GM19372 (cell line): ENCODE measurements around the gene NFE2L1.
"Not testable (repeated sequence)": the region's sequence is repeated elsewhere in the genome, so short reads cannot be mapped to it uniquely, and the experiment has no call there.

ENCODE experiments used
- ATAC-seq: cut with Tn5 transposase; IDR thresholded peaks from one replicate; pipeline ENCODE4 v1.9.1; 2021; ENCODE audit warnings: mild to moderate bottlenecking, low read depth, moderate library complexity; ENCODE audit not compliant: unreplicated experiment

Gene NFE2L1

DNA sequence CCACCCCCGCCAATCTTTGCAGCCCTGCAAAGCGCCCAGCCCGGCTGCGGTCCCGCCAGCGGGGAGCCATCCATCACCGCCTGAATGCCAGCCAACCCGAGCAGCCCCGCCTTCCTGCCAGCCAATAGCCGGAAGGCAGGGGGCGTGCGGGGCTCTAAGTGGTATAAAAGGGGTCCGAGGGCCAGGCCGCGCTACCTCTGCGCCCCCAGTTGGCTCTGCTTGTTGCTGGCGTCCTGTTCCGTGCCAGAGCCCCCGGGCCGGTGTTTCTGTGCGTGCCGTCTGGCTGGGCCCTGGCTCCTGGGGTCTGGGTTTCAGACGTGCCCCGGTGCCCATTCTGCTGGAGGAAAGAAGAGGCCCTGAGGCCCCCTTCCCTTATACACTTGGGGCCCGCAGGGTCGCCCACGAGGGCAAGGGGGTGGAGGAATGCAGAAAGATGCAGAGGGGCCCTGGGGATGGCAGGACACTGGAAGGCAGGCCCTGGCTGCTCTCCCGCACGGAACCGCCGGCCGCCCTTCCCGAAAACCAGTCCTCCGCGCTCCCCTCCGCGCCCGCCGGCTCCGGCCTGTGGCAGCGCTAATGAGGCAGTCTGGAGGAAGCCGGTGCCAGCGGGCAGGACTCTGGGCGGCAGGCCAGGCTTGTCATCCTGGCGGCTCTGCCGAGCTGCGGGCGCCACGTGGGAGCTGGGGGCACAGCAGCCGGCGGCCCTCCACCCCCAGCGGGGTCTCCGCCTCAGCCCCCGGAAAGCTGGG is 24.6 kb upstream of the NFE2L1 start:
- ATAC-seq: no peak

DNA sequence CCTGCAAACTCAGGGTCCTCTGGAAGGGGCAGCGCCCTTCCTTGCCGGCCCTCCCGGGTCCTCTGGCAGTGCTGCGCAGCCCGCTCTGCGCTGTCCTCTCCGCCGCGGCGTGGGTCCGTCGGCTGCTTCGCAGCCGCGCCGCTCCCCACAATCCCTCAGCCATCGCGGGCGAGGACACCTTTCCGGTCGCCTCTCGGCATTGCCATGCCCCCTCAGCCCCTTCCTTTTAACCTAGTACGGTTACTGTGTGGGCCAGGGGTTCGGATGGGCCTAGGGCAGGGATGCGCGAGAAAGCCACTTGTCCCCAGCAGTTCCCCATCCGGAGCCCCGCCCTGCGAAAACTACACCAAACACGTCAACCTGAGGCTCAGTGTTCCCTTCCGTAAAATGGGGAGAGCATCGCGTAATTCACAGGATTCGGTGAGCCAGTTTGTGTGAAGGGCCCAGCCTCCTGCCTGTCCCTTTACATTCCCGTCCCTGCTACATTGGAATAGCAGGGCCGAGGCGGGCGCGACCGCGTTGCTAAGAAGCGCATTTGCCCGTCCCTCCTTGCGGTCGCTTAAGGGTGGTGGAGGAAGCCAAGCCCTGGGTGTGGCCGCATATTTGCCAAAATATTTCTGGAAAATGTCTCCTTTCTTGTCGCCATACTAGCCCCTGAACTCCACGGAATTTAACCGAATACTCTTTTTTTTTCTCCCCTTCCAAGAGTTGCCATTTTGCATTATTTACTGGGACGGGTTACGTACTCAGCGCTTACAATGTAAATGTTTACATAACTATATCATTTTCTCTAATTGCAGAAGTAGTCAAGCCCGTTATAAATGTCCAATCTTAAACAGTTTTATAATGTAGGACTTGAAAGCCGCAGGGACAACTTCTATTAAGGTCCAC is 23.8 kb upstream of the NFE2L1 start:
- ATAC-seq: peak; percentile 8

- peak; percentile 83 for ATAC-seq
Measured at GRCh38 chr17:48025040-48025903, 22.9 kb upstream of the NFE2L1 start.

DNA sequence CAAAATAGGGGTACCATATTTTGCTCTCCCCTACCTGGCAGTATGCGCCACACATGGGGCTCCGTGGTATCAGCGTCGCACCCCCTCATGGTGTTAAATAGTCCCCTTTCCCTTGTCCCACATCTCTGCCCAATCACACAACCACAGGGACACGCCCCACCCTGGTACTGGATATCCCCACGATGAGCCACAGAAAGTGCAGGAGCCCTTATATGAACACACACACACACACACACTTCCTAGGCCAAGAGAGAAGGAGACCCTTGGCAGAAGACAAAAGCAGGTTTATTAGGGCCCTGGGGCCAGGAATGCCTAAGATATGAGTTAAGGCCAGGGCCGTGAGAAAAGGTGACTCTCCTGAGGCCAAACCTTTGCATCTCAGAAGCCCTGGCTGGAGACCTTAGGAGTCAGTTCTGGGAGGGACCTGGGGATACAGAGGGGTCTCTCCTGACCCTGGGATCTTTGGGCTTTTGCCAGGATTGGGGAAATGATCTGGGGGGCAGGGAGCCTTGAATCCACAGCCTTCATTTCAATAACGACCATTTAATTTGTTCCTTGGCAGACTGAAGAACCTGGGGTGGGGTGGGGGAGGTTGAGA is 22.2 kb upstream of the NFE2L1 start:
- ATAC-seq: no peak

DNA sequence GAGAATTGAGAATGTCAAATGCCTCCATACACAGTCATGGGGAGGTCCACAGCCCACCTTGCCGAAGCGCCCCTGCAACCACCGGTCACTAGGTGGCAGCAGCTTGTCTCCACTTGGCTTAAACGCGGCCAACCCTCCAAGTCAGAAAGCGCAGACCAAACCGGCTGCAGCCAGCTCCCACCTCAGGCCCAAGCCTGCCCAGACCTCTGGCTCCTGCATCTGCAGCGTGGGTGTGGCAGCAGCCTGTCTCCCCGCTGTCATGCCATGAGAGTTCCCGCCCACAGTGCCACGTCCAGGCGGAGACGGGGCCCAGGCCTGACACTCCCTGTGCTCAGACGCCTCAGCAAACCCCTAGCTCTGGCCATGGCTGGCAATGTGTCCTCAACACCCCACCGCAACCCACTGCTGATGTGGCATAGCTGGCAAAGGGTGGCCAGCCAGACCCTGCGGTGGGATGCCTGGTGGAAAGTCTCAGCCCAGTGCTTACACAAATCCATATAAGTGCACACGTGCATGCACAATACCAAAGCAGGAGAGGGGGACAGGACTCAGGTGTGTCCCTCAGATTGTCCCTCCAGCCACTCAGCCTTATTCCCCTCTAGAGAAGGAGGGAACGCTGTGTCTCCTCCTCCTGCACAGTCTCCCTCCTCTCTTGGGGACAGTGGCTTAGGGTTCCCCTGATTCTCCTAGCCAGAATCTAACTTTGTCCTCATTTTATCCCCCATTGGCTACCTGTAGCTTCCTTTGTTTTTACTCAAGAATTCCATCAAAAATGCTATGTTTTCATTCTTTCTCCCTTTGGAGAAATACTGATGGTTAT is 21.4 kb upstream of the NFE2L1 start:
- ATAC-seq: no peak

- no peak for ATAC-seq
Measured at GRCh38 chr17:48027322-48027981, 20.7 kb upstream of the NFE2L1 start.

DNA sequence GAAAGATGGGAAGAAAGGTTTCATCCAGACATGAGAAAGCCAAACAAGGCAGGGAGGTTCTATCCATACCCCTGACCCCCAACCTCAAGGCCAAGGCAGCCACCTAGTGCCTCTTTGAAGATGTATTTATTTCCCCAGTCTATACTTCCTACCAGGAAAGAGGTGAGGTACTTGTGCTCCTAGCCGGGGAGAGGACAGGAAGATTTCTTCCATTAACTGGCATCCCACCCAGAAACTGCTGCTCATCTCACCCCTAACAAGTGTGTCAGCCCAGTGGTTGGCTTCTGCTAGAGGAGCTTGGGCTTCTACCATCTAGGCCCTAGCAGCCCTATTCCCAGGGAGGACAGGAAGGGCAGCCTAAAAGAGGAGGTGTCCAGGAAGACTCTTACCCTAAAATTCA is 19.4 kb upstream of the NFE2L1 start:
- no peak for ATAC-seq

- ATAC-seq: no peak
Measured at GRCh38 chr17:48030531-48030930, 17.6 kb upstream of the NFE2L1 start.

DNA sequence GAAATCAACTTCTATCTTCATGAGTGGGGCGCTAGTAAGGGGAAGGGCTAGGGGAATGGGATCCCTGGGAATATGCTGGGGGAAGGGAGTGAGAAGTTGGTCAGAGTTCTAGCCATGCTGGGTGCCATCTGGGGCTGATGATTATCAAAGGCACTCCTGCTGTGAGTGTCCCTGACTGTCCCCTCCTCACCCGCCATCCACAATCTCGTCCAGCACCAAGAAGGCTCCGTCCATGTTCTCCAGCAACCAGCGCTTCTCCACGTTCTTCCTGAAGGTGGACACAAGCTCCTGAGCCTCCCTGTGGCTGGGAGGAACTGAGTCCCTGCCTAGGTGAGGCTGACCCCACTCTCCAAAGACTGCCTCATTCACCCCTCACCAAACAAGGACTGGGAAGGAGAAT is 16.2 kb upstream of the NFE2L1 start:
- no peak for ATAC-seq

GRCh38 chr17:48034734-48035133 is 13.4 kb upstream of the NFE2L1 start:
- ATAC-seq: not testable (repeated sequence)

DNA sequence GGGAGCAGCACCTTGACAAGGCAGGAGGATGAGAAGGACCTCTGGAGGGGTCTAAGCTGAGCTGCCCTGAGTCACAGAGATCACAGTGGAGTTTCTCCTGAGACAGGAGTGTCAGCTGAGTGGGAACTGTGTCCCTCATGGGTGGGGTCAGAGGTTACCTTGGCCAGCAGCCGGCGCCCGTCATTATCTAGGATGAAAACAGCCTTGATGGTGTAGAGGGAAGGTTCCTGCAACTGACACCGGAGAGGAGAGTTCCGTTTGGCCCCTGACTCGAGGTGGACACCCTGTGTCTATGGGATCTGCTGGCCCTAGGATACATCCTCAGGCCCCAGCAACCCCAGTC is 11.5 kb upstream of the NFE2L1 start:
- ATAC-seq: no peak

DNA sequence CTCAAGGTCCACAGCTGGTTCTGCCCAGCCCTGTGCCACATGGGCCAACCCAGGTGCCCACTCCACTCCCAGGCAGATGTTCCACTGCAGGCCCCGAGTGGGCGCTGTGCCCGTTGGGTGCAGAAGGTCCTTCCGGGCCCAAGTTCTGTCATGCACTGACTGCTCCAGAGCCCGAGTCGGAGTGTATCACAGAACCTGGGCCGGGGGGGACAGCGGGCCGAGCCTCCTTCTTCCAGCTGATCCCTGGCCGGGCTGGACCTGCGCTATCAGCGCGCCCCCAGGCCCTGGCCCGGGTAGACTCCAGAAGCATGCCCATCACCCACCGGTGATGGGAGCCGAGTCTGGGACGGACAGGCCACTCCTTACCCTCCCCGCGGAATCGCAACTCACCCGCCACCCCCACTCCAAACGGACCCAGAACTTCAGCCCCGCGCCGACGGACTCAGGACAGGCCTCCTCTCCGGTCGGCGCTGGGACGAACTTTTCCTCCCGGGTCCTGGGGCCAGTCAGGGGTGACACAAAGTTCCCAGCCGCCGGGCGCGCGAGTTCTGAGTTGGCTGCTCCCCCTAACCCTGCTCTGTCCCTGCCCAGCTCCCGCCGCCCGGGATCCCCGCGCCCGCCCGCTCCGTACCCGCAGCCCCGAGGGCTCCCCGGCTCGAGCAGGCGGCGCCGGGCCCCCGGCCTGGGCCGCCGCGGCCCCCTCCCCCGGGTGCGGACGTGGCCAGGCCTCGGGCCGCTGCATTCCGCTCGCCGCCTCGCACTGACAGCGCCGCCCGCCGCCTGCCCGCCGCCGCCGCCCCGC is 10.9 kb upstream of the NFE2L1 start, which contains the start of gene COPZ2:
TSS of gene COPZ2 (minus strand) at position 762 of the 802 bp plus-strand sequence. CDS start at position 742, 20 bp downstream.
- ATAC-seq: no peak

GRCh38 chr17:48037838-48038323 is 10.3 kb upstream of the NFE2L1 start:
- no peak for ATAC-seq

- ATAC-seq: no peak
Measured at GRCh38 chr17:48038687-48039086, 9.5 kb upstream of the NFE2L1 start.

GRCh38 chr17:48043176-48043575 is 5.0 kb upstream of the NFE2L1 start:
- ATAC-seq: no peak

GRCh38 chr17:48044851-48045250 is 3.3 kb upstream of the NFE2L1 start:
- no peak for ATAC-seq

DNA sequence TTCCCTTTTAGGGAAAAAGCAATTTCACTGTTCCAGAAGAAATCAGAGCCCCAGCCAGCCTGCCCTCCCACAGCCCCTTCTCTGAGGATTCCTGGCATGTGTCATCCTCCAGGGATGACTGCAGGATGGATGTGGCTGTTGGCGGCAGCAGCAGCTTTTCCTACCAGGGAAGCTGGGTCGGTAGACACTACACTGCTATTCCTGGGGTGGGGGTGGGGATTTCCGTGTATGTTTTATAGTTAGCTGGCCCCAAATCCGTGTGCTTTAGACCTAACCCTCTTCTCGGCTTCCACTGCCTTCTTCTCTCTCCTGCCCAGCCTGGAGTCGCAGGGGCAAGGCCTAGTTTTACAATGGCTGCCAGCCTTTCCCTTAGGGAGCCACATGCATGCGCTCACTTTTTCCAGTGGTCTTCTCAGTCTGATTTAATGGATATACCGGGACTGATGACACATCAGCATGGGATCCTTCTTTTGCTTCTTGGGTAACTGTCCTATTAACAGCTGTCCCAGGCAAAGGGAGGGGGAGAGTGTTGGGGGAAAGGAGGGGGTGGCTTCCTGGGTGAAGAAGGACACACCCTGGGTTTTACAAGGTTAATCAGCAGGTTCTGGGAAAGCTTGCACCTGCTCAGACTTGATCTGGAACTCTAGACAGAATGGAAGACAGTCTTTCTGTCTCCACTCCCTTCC is 2.7 kb upstream of the NFE2L1 start:
- no peak for ATAC-seq
